SK-N-SH (cell line): ENCODE results near the gene IDH3B. TPM values are rescaled to one million over a fixed set of nuclear protein-coding genes. Genes with fewer than 3 reads are reported as not detected.

Source experiments
- CTCF ChIA-PET: fragments of 300-600, 350-600 bp; formaldehyde crosslinking; extraction: SDS; loops from one replicate; lab custom pipeline; 2021; lab: Yijun Ruan, JAX
- POLR2A ChIA-PET: fragments of 350-600 bp; sonication (Branson Sonifier 250); formaldehyde crosslinking; extraction: SDS; loops from one replicate; lab custom pipeline; 2020; ENCODE audit warnings: antibody characterized with exemption, inconsistent platforms; lab: Yijun Ruan, JAX
- DNase-seq: peaks from one replicate; pipeline ENCODE4 v3.0.0; 2012
- H2AFZ ChIP-seq: fragments of 200-600 bp; sonication (generic); 2 replicates; pipeline ENCODE4 v1.8.1; 2016; ENCODE audit warnings: antibody characterized with exemption, mild to moderate bottlenecking, low read depth
- H3F3A ChIP-seq: fragments of 200-600 bp; sonication (generic); replicated peaks from 2 replicates; pipeline ENCODE3; 2016; ENCODE audit warnings: antibody characterized with exemption, mild to moderate bottlenecking; ENCODE audit not compliant: insufficient read depth
- H3K27ac ChIP-seq, 2 experiments: fragments of 200-500 bp in 1 of 2; fragments of 200-600 bp in 1 of 2; sonication (Bioruptor generic) in 1 of 2; sonication (generic), shearing (Covaris generic) in 1 of 2; 2 replicates each; pipeline versions ENCODE4 v1.5.1 to v1.6.1; 2014 to 2016; ENCODE audit warnings: low read depth in 2 of 2, inconsistent platforms in 1 of 2, low read length in 1 of 2, mild to moderate bottlenecking in 1 of 2, mixed read lengths in 1 of 2
- H3K27me3 ChIP-seq: fragments of 200-600 bp; sonication (generic), shearing (Covaris generic); 2 replicates; pipeline ENCODE4 v1.6.1; 2016; ENCODE audit warnings: mixed run types; ENCODE audit not compliant: insufficient read depth
- H3K36me3 ChIP-seq, 2 experiments: fragments of 200-500 bp in 1 of 2; fragments of 200-600 bp in 1 of 2; sonication (Bioruptor generic) in 1 of 2; sonication (generic) in 1 of 2; replicated peaks in 1 of 2; 2 replicates each; pipeline versions ENCODE3 to v1.5.1; 2014 to 2016; ENCODE audit warnings: low read length in 1 of 2, mild to moderate bottlenecking in 1 of 2; ENCODE audit not compliant: insufficient read depth in 2 of 2, control insufficient read depth in 1 of 2
- H3K4me1 ChIP-seq, 2 experiments: fragments of 200-500 bp in 1 of 2; fragments of 200-600 bp in 1 of 2; sonication (Bioruptor generic) in 1 of 2; sonication (generic), shearing (Covaris generic) in 1 of 2; 2 replicates each; pipeline versions ENCODE4 v1.5.1 to v1.6.1; 2014 to 2016; ENCODE audit warnings: low read depth in 1 of 2, low read length in 1 of 2, mixed run types in 1 of 2; ENCODE audit not compliant: insufficient read depth in 2 of 2, control insufficient read depth in 1 of 2
- H3K4me2 ChIP-seq: fragments of 200-600 bp; sonication (generic), shearing (Covaris generic); 2 replicates; pipeline ENCODE4 v1.6.1; 2017; ENCODE audit warnings: mixed run types
- H3K4me3 ChIP-seq, 2 experiments: fragments of 200-500 bp in 1 of 2; fragments of 200-600 bp in 1 of 2; sonication (Bioruptor generic) in 1 of 2; sonication (generic), shearing (Covaris generic) in 1 of 2; 2 replicates each; pipeline versions ENCODE4 v1.5.1 to v1.8.1; 2014 to 2016; ENCODE audit warnings: low read depth in 2 of 2, inconsistent platforms in 1 of 2, low read length in 1 of 2, mild to moderate bottlenecking in 1 of 2, mixed read lengths in 1 of 2, moderate library complexity in 1 of 2
- H3K79me2 ChIP-seq: fragments of 200-600 bp; sonication (generic); 2 replicates; pipeline ENCODE4 v1.8.1; 2017; ENCODE audit warnings: mild to moderate bottlenecking; ENCODE audit not compliant: insufficient read depth
- H3K9ac ChIP-seq: fragments of 200-600 bp; sonication (generic); 2 replicates; pipeline ENCODE4 v1.6.1; 2017; ENCODE audit warnings: mixed run types
- H3K9me2 ChIP-seq: fragments of 200-600 bp; sonication (generic); 2 replicates; pipeline ENCODE4 v1.6.1; 2017; ENCODE audit warnings: mixed run types
- H3K9me3 ChIP-seq: fragments of 200-600 bp; sonication (generic); 2 replicates; pipeline ENCODE4 v1.6.1; 2017; ENCODE audit warnings: mixed run types, mild to moderate bottlenecking, moderate library complexity
- H4K20me1 ChIP-seq: fragments of 200-600 bp; sonication (generic); 2 replicates; pipeline ENCODE4 v1.6.1; 2017; ENCODE audit warnings: mild to moderate bottlenecking, mixed run types; ENCODE audit not compliant: insufficient read depth
- CHD2 ChIP-seq: fragments of 150-350 bp; IDR thresholded peaks from 2 replicates; pipeline ENCODE4 v1.6.1; 2018; ENCODE audit warnings: low read length; ENCODE audit not compliant: partially characterized antibody
- ELF1 ChIP-seq: IDR thresholded peaks from 2 replicates; pipeline ENCODE4 v1.4.0; 2012
- FOXJ3 ChIP-seq: sonication (generic); formaldehyde crosslinking; IDR thresholded peaks from 2 replicates; pipeline ENCODE4 v1.5.1; 2020; ENCODE audit warnings: mild to moderate bottlenecking, missing genetic modification reagents
- FOXM1 ChIP-seq: IDR thresholded peaks from 2 replicates; pipeline ENCODE4 v1.4.0; 2012; ENCODE audit warnings: low read depth, mild to moderate bottlenecking
- GATA2 ChIP-seq: sonication (generic); formaldehyde crosslinking; IDR thresholded peaks from 2 replicates; pipeline ENCODE4 v1.5.0; 2020; ENCODE audit warnings: mild to moderate bottlenecking, missing genetic modification reagents
- JUND ChIP-seq: IDR thresholded peaks from 2 replicates; pipeline ENCODE4 v1.4.0; 2012
- MAX ChIP-seq: IDR thresholded peaks from 2 replicates; pipeline ENCODE4 v1.4.0; 2012; ENCODE audit warnings: low read depth
- MXI1 ChIP-seq: IDR thresholded peaks from 2 replicates; pipeline ENCODE4 v1.6.1; 2012; ENCODE audit warnings: mild to moderate bottlenecking, low read depth, low read length, improper control_type of control experiment
- NRF1 ChIP-seq: IDR thresholded peaks from 2 replicates; pipeline ENCODE4 v1.6.1; 2012; ENCODE audit warnings: low read depth, mild to moderate bottlenecking, low read length
- POLR2AphosphoS5 ChIP-seq: IDR thresholded peaks from 2 replicates; pipeline ENCODE4 v1.6.1; 2012; ENCODE audit warnings: low read depth, low read length
- RAD21 ChIP-seq: IDR thresholded peaks from 2 replicates; pipeline ENCODE4 v1.6.1; 2012; ENCODE audit warnings: mild to moderate bottlenecking, low read length
- RFX5 ChIP-seq: IDR thresholded peaks from 2 replicates; pipeline ENCODE4 v1.6.1; 2012; ENCODE audit warnings: mild to moderate bottlenecking, improper control_type of control experiment, low read length
- RXRA ChIP-seq: IDR thresholded peaks from 2 replicates; pipeline ENCODE4 v1.4.0; 2012; ENCODE audit warnings: low read depth, mild to moderate bottlenecking, borderline replicate concordance
- TCF12 ChIP-seq: IDR thresholded peaks from 2 replicates; pipeline ENCODE4 v1.4.0; 2012
- TEAD4 ChIP-seq: IDR thresholded peaks from 2 replicates; pipeline ENCODE4 v1.4.0; 2012; ENCODE audit warnings: mild to moderate bottlenecking, borderline replicate concordance; ENCODE audit not compliant: insufficient read depth
- USF2 ChIP-seq: fragments of 150-350 bp; IDR thresholded peaks from 2 replicates; pipeline ENCODE4 v1.6.1; 2017; ENCODE audit warnings: antibody characterized with exemption, low read length, low read depth, borderline replicate concordance
- WGBS: methylation state at CpG from one replicate; pipeline ENCODE4 v1.1.6; 2017; ENCODE audit warnings: low lambda C conversion rate; 5-methylcytosine and 5-hydroxymethylcytosine counted together
- polyA plus RNA-seq, 3 experiments: library from polyadenylated mRNA; depleted of rRNA; stranded (reverse); fragments of >200 nt; gene quantifications; 2 replicates each; pipeline ENCODE4 v1.2.3, GENCODE V29; 2012
- TF ChIP-seq, protein P1 (sequence below): fragments of 150-350 bp; IDR thresholded peaks from 2 replicates; pipeline ENCODE4 v1.6.1; 2016; ENCODE audit warnings: mild to moderate bottlenecking, low read depth, low read length

Gene IDH3B
- polyA plus RNA-seq, 1 of the 3 experiments (the other 2 are of a cell fraction): 233 TPM

DNA sequence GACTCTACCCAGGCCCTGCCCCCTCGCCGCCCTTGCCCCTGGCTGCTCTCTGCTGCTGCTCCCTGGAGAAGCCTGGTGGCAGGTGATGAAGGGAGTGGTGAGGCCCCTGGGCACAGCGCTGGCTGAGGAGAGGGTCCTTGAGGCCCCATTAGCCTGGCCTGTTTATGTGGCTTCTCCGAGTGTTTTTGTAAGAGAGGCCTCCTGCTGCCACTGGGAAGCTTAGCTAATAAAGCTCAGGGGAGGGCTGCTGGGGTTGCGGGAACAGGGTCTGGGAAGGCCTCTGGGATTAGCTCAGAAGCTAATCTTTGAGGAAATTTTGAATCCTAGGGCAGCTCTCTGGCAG lies 44.0 kb upstream of the IDH3B start:
- no peaks in the 10 kb centered on the region for H3K4me1 ChIP-seq
- no peaks in the 10 kb centered on the region for H3K36me3 ChIP-seq
- no peak overlapping the region for H3K4me3 ChIP-seq
- H3K27me3 ChIP-seq: no peaks in the 10 kb centered on the region
- WGBS: 100% methylated on average over 1 of the region's 5 CpGs
- DNase-seq: no peak
- no peak overlapping the region for H3K27ac ChIP-seq
- no peaks in the 10 kb centered on the region for H3F3A ChIP-seq
- H3K4me2 ChIP-seq: no peak overlapping the region
- H3K9me3 ChIP-seq: no peaks in the 10 kb centered on the region
- no peaks in the 10 kb centered on the region for H3K9me2 ChIP-seq
- CTCF ChIA-PET: no interaction called here
- H4K20me1 ChIP-seq: no peaks in the 10 kb centered on the region
- no peaks in the 10 kb centered on the region for H3K79me2 ChIP-seq
- H3K9ac ChIP-seq: no peak overlapping the region
- TF ChIP-seq FOXM1 (no peak), ELF1 (no peak), GATA2 (CRISPR knock-in tag) (no peak), RXRA (no peak), MAX (no peak), FOXJ3 (CRISPR knock-in tag) (no peak), USF2 (no peak), CHD2 (no peak), JUND (no peak), RFX5 (no peak), RAD21 (no peak), TCF12 (no peak), NRF1 (no peak), TEAD4 (no peak), MXI1 (no peak)
- TF ChIP-seq, protein P1, sequence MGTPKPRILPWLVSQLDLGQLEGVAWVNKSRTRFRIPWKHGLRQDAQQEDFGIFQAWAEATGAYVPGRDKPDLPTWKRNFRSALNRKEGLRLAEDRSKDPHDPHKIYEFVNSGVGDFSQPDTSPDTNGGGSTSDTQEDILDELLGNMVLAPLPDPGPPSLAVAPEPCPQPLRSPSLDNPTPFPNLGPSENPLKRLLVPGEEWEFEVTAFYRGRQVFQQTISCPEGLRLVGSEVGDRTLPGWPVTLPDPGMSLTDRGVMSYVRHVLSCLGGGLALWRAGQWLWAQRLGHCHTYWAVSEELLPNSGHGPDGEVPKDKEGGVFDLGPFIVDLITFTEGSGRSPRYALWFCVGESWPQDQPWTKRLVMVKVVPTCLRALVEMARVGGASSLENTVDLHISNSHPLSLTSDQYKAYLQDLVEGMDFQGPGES: no peak
- POLR2A ChIA-PET: interaction anchor here (1.2 kb wide), 1 partner anchor 22 kb away, joined by 3 read pairs; no protein-coding TSS in a partner anchor
- no peak overlapping the region for H2AFZ ChIP-seq

DNA sequence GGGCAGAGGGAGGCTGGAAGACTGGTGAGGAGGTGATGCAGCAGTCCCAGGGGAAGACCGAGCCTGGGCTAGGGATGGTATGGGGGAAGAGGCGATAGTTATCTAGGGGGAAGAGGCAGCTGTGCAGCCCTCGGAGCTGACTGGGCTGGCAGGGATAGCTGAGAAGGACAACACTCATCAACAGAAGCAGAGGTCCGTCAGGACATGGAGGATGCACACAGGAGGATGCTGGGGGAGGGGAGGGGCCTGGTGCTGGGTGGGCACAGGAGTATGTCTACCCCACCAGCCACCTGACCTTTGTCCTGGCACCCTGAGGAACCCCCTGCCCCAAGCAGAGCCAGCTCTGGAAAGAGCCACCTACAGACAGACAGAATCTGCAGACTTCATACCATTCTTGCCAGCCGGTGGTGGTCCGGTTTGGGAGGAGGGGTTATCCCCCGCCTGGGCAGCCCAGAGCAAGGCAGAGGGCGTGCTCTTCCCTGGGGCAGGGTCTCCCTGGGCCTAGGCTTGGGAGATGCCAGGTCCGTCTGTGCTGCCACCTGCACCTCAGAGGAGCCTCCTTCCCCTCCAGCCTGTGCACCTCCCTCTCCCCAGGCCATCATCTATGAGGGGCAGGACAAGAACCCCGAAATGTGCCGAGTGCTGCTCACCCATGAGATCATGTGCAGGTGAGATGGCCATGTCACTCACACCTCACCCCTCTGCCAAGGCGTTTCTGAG lies 43.5 kb upstream of the IDH3B start:
- ChIA-PET POLR2A (interaction anchor here (1.2 kb wide), 1 partner anchor 22 kb away, joined by 3 read pairs; no protein-coding TSS in a partner anchor), CTCF (interaction anchor here (0.9 kb wide), 1 partner anchor 145 kb away, joined by 3 read pairs; no protein-coding TSS in a partner anchor)
- Histone ChIP-seq H3K4me1 (no peaks in the 10 kb centered on the region), H3K9me2 (no peaks in the 10 kb centered on the region), H2AFZ (no peak overlapping the region), H3F3A (no peaks in the 10 kb centered on the region), H3K79me2 (no peaks in the 10 kb centered on the region), H3K4me2 (no peak overlapping the region), H3K27me3 (no peaks in the 10 kb centered on the region), H3K4me3 (no peak overlapping the region), H3K27ac (no peak overlapping the region), H4K20me1 (no peaks in the 10 kb centered on the region), H3K36me3 (no peaks in the 10 kb centered on the region), H3K9me3 (no peaks in the 10 kb centered on the region), H3K9ac (no peak overlapping the region)
- no peak for DNase-seq
- TF ChIP-seq FOXJ3 (CRISPR knock-in tag) (no peak), CHD2 (no peak), POLR2AphosphoS5 (no peak)
- WGBS: 79% methylated on average over 7 of the region's 12 CpGs
